H1 (cell line): ENCODE measurements around the gene GULP1. TPM values are rescaled to one million over a fixed set of nuclear protein-coding genes. Genes with fewer than 3 reads are reported as not detected.

ENCODE experiments used
- BCL11A ChIP-seq, 2 experiments: IDR thresholded peaks; one replicate each; pipeline ENCODE4 v1.6.1; 2011; ENCODE audit warnings: low read depth in 2 of 2, low read length in 2 of 2, mild to moderate bottlenecking in 2 of 2
- CBX5 ChIP-seq: fragments of 300-800, 300-1000 bp; sonication (generic); IDR thresholded peaks from 2 replicates; pipeline ENCODE4 v1.7.1; 2016; ENCODE audit warnings: antibody characterized with exemption, low read length, low read depth
- CBX8 ChIP-seq: fragments of 300-800, 300-1000 bp; sonication (generic); IDR thresholded peaks from 2 replicates; pipeline ENCODE4 v1.7.1; 2016; ENCODE audit warnings: low read depth, low read length, borderline replicate concordance
- CEBPB ChIP-seq: IDR thresholded peaks from 2 replicates; pipeline ENCODE4 v1.6.1; 2012; ENCODE audit warnings: low read depth, low read length
- CHD2 ChIP-seq: IDR thresholded peaks from 2 replicates; pipeline ENCODE4 v1.6.1; 2012; ENCODE audit warnings: low read length, improper control_type of control experiment
- CREB1 ChIP-seq: IDR thresholded peaks from 2 replicates; pipeline ENCODE4 v1.6.1; 2012; ENCODE audit warnings: inconsistent platforms
- MAX ChIP-seq: IDR thresholded peaks from 2 replicates; pipeline ENCODE4 v1.6.1; 2012; ENCODE audit warnings: inconsistent platforms
- POLR2A ChIP-seq, 2 experiments: IDR thresholded peaks; 1 replicate in 1 of 2; 2 replicates in 1 of 2; pipeline ENCODE4 v1.6.1; 2011; ENCODE audit warnings: low read depth in 2 of 2, low read length in 2 of 2, mild to moderate bottlenecking in 2 of 2; ENCODE audit errors: control extremely low read depth in 1 of 2
- POLR2AphosphoS5 ChIP-seq: IDR thresholded peaks from 2 replicates; pipeline ENCODE4 v1.6.1; 2011; ENCODE audit warnings: low read depth, low read length
- RAD21 ChIP-seq, 2 experiments: IDR thresholded peaks in 1 of 2; conservative IDR thresholded peaks in 1 of 2; 2 replicates each; pipeline ENCODE4 v1.6.1; 2011; ENCODE audit warnings: low read depth in 2 of 2, low read length in 2 of 2, improper control_type of control experiment in 1 of 2, inconsistent platforms in 1 of 2, mild to moderate bottlenecking in 1 of 2, moderate library complexity in 1 of 2
- RXRA ChIP-seq: IDR thresholded peaks from 2 replicates; pipeline ENCODE4 v1.6.1; 2011; ENCODE audit warnings: low read depth, mild to moderate bottlenecking, low read length, moderate library complexity; ENCODE audit not compliant: insufficient read depth
- TAF1 ChIP-seq: IDR thresholded peaks from 2 replicates; pipeline ENCODE4 v1.6.1; 2011; ENCODE audit warnings: mild to moderate bottlenecking, low read depth, low read length
- TCF12 ChIP-seq: IDR thresholded peaks from 2 replicates; pipeline ENCODE4 v1.6.1; 2011; ENCODE audit warnings: low read depth, mild to moderate bottlenecking, low read length
- TEAD4 ChIP-seq: IDR thresholded peaks from 2 replicates; pipeline ENCODE4 v1.6.1; 2012; ENCODE audit warnings: low read depth, low read length, inconsistent platforms, mixed read lengths
- YY1 ChIP-seq: IDR thresholded peaks from 2 replicates; pipeline ENCODE4 v1.6.1; 2011; ENCODE audit warnings: low read depth, mild to moderate bottlenecking, low read length
- polyA plus RNA-seq, 7 experiments: library from polyadenylated mRNA; depleted of rRNA in 3 of 7; stranded (reverse) in 5 of 7; unstranded in 2 of 7; fragments of >200 nt in 5 of 7; fragments of 200-250 nt in 2 of 7; gene quantifications; 1 replicate in 5 of 7; 2 replicates in 1 of 7; 4 replicates in 1 of 7; pipeline versions ENCODE4 v1.2.1 to v1.2.3, GENCODE V29; 2011 to 2013; ENCODE audit warnings: missing spikeins in 2 of 7, mixed read lengths in 2 of 7
- total RNA-seq: library from RNA; stranded (reverse); fragmentation: NEBNext Ultra II Directional; extraction: Animal tissue kit (Norgen Biotek cat#: 25700); gene quantifications from 2 replicates; pipeline ENCODE4 v1.2.1, GENCODE V29; 2021

The GULP1 gene
- total and polyA plus RNA-seq, 2 of the 8 experiments (the other 6 are each of a cell fraction or from before 2014, with no cell fraction given), result 69.7 to 139 TPM

DNA sequence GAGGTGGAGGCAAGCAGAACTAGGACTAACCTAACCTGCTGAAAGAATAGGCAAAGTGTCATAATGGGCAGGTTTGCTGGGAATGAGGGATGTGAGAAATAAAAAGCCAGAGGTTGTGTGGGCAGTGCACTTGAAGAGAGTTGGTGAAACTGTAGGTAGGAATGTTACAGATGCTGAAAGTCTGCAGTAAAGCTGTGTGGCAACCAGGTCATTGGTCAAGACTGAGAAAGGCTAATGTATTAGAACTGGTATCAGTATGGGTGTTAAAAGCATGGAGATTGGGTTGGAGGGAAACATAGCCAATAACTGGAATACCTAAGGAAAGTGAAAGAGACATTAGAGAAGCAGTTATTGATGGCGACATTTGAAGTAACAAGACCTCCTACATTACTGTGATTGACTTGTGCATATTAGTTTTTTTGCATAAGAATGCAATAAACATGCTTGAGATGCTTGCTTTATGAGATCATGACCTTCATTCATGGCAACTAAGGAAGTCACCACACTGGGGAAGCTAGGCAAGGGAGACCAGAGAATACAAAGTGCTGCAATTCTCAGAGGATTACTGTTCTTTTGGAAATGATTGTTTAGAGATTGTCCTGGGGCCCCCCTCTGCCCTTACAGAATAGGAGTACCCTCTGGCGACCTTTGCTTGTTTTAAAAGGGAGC is 11.8 kb downstream of the GULP1 start (continued):
- 0 out of 2 replicates have a peak, but pooled peaks have one; percentile 2 for TF ChIP-seq CEBPB
- TF ChIP-seq CHD2, result peak; percentile 36; the same call in 1 of the 2 replicates
- peak; percentile 66; the same call in 1 of the 2 replicates for TF ChIP-seq TCF12
- TF ChIP-seq MAX, result no peak
- 0 out of 2 replicates have a peak, but pooled peaks have one; percentile 64 for TF ChIP-seq RXRA
- TF ChIP-seq TAF1, result no peak
- TF ChIP-seq YY1, result 0 out of 2 replicates have a peak, but pooled peaks have one; percentile 4
- TF ChIP-seq CREB1, result peak; percentile 41; the same call in 1 of the 2 replicates
- no peak for TF ChIP-seq CBX5
- peak; percentile 33; the same call in 1 of the 2 replicates for TF ChIP-seq POLR2AphosphoS5
- no peak for TF ChIP-seq CBX8
- peak; percentile 94 for TF ChIP-seq TEAD4
- TF ChIP-seq BCL11A (IDR thresholded peaks at IDR 0.05; ENCODE audit: low read depth in 2 of 2, low read length in 2 of 2), result no peak
- peak in 1 of 2 experiments; percentile 29; a peak in 2 of 3 replicates for TF ChIP-seq POLR2A (IDR thresholded peaks at IDR 0.05; ENCODE audit: control extremely low read depth in 1 of 2, low read depth in 2 of 2, low read length in 2 of 2)
- TF ChIP-seq RAD21 (IDR thresholded peaks at IDR 0.05 in 1 of 2, conservative IDR thresholded peaks at IDR 0.05 in 1 of 2; ENCODE audit: low read depth in 2 of 2, low read length in 2 of 2), result peak in 1 of 2 experiments; percentile 9; a peak in 1 of 4 replicates
